H1 (cell line): ENCODE results near the gene TWF2. TPM values are rescaled to one million over a fixed set of nuclear protein-coding genes. Genes with fewer than 3 reads are reported as not detected.
A peak's percentile ranks its signal among the peaks of the same experiment; 100 is the strongest.

ENCODE experiments used
- CTCF ChIA-PET: fragments of 300-600 bp; sonication (Branson Sonifier 250); formaldehyde crosslinking; loops from one replicate; lab custom pipeline; 2021; ENCODE audit not compliant: partially characterized antibody; lab: Charles Lee
- POLR2A ChIA-PET: fragments of 300-600 bp; sonication (Branson Sonifier 250); formaldehyde crosslinking; loops from one replicate; lab custom pipeline; 2021; ENCODE audit warnings: inconsistent platforms; ENCODE audit not compliant: partially characterized antibody; lab: Charles Lee
- DNase-seq, 2 experiments: peaks; one replicate each; pipeline versions ENCODE4 v3.0.0 to v3.0.0-alpha.2; 2010 to 2022; ENCODE audit warnings: low spot score in 2 of 2, low read depth in 1 of 2, mixed read lengths in 1 of 2
- FAIRE-seq: peaks from 2 replicates; lab custom pipeline; 2011; peaks lifted over from hg19 to GRCh38; lab: Jason Lieb, UNC
- H2AFZ ChIP-seq: 2 replicates; pipeline ENCODE4 v1.8.1; 2012; ENCODE audit warnings: low read length, inconsistent platforms
- H2AK5ac ChIP-seq: 2 replicates; pipeline ENCODE4 v1.6.1; 2013; ENCODE audit warnings: low read depth, low read length
- H2BK120ac ChIP-seq: replicated peaks from 2 replicates; pipeline ENCODE3; 2013; ENCODE audit warnings: low read depth, low read length, inconsistent platforms
- H2BK12ac ChIP-seq: 2 replicates; pipeline ENCODE4 v1.6.1; 2013; ENCODE audit warnings: low read depth, low read length
- H2BK15ac ChIP-seq: 2 replicates; pipeline ENCODE4 v1.6.1; 2013; ENCODE audit warnings: low read length
- H2BK20ac ChIP-seq: 2 replicates; pipeline ENCODE4 v1.6.1; 2013; ENCODE audit warnings: low read length
- H2BK5ac ChIP-seq: 2 replicates; pipeline ENCODE4 v1.6.1; 2013; ENCODE audit warnings: low read depth, low read length
- H3K14ac ChIP-seq: 2 replicates; pipeline ENCODE4 v1.6.1; 2013; ENCODE audit warnings: inconsistent platforms; ENCODE audit not compliant: insufficient read length
- H3K18ac ChIP-seq: 2 replicates; pipeline ENCODE4 v1.6.1; 2013; ENCODE audit warnings: low read length; ENCODE audit errors: extremely low read depth
- H3K23ac ChIP-seq: 2 replicates; pipeline ENCODE4 v1.6.1; 2013; ENCODE audit warnings: inconsistent platforms; ENCODE audit not compliant: insufficient read length
- H3K23me2 ChIP-seq: 2 replicates; pipeline ENCODE4 v1.6.1; 2013; ENCODE audit warnings: low read depth, low read length
- H3K27ac ChIP-seq: 2 replicates; pipeline ENCODE4 v1.6.1; 2011; ENCODE audit warnings: low read depth, low read length, inconsistent platforms
- H3K27me3 ChIP-seq, 4 experiments: replicated peaks in 1 of 4; 1 replicate in 1 of 4; 2 replicates in 3 of 4; pipeline versions ENCODE4 v1.6.1 to v1.8.1; 2011 to 2013; ENCODE audit warnings: low read length in 3 of 4, mild to moderate bottlenecking in 3 of 4, inconsistent platforms in 2 of 4, mixed read lengths in 2 of 4, moderate library complexity in 1 of 4; ENCODE audit not compliant: control insufficient read depth in 3 of 4, insufficient read depth in 3 of 4; ENCODE audit errors: extremely low read depth in 1 of 4
- H3K36me3 ChIP-seq, 4 experiments: 2 replicates each; pipeline versions ENCODE4 v1.6.1 to v1.8.1; 2011 to 2013; ENCODE audit warnings: mild to moderate bottlenecking in 4 of 4, low read length in 3 of 4, moderate library complexity in 2 of 4, control low read depth in 1 of 4, inconsistent platforms in 1 of 4; ENCODE audit not compliant: insufficient read depth in 4 of 4, control insufficient read depth in 2 of 4
- H3K4ac ChIP-seq: replicated peaks from 2 replicates; pipeline ENCODE3; 2013; ENCODE audit warnings: low read length, low read depth, mixed read lengths, inconsistent platforms; ENCODE audit not compliant: insufficient read length
- H3K4me1 ChIP-seq, 4 experiments: replicated peaks in 1 of 4; 1 replicate in 1 of 4; 2 replicates in 3 of 4; pipeline versions ENCODE4 v1.6.1 to v1.8.1; 2011 to 2013; ENCODE audit warnings: low read length in 3 of 4, inconsistent platforms in 2 of 4, mixed read lengths in 1 of 4; ENCODE audit not compliant: insufficient read depth in 4 of 4, control insufficient read depth in 3 of 4
- H3K4me2 ChIP-seq, 2 experiments: 2 replicates each; pipeline versions ENCODE4 v1.6.1 to v1.8.1; 2011 to 2013; ENCODE audit warnings: low read depth in 2 of 2, low read length in 2 of 2, control low read depth in 1 of 2, inconsistent platforms in 1 of 2, mild to moderate bottlenecking in 1 of 2; ENCODE audit not compliant: insufficient read depth in 1 of 2
- H3K4me3 ChIP-seq, 4 experiments: fragments of 200-600, 300-600 bp in 1 of 4; sonication (generic), shearing (Covaris generic), sonication (Bioruptor Twin) in 1 of 4; 2 replicates each; pipeline versions ENCODE4 v1.5.1 to v1.8.1; 2011 to 2016; ENCODE audit warnings: low read length in 4 of 4, low read depth in 3 of 4, control low read depth in 2 of 4, inconsistent platforms in 2 of 4, mild to moderate bottlenecking in 2 of 4, mixed read lengths in 1 of 4, moderate library complexity in 1 of 4; ENCODE audit not compliant: insufficient read depth in 2 of 4; ENCODE audit errors: extremely low read depth in 1 of 4
- H3K56ac ChIP-seq: replicated peaks from 2 replicates; pipeline ENCODE3; 2013; ENCODE audit warnings: low read depth, mild to moderate bottlenecking, mixed read lengths, low read length, inconsistent platforms; ENCODE audit not compliant: insufficient read length
- H3K79me1 ChIP-seq: 2 replicates; pipeline ENCODE4 v1.6.1; 2013; ENCODE audit warnings: low read depth, low read length, control low read depth
- H3K79me2 ChIP-seq, 2 experiments: 2 replicates each; pipeline versions ENCODE4 v1.6.1 to v1.8.1; 2012 to 2013; ENCODE audit warnings: low read length in 2 of 2, mild to moderate bottlenecking in 2 of 2, inconsistent platforms in 1 of 2; ENCODE audit not compliant: insufficient read depth in 2 of 2, control insufficient read depth in 1 of 2
- H3K9ac ChIP-seq, 4 experiments: replicated peaks in 1 of 4; 1 replicate in 1 of 4; 2 replicates in 3 of 4; pipeline versions ENCODE4 v1.6.1 to v1.8.1; 2011 to 2013; ENCODE audit warnings: low read depth in 3 of 4, low read length in 3 of 4, control low read depth in 2 of 4, mild to moderate bottlenecking in 2 of 4, moderate library complexity in 2 of 4, inconsistent platforms in 1 of 4; ENCODE audit errors: extremely low read depth in 1 of 4
- H3K9me3 ChIP-seq, 2 experiments: 2 replicates each; pipeline versions ENCODE4 v1.6.1 to v1.8.1; 2012 to 2013; ENCODE audit warnings: mild to moderate bottlenecking in 2 of 2, moderate library complexity in 2 of 2, control low read depth in 1 of 2, inconsistent platforms in 1 of 2, low read depth in 1 of 2, low read length in 1 of 2, mixed read lengths in 1 of 2; ENCODE audit not compliant: insufficient read depth in 2 of 2
- H4K20me1 ChIP-seq, 2 experiments: replicated peaks in 1 of 2; 2 replicates each; pipeline versions ENCODE3 to v1.8.1; 2011 to 2013; ENCODE audit warnings: inconsistent platforms in 2 of 2, low read length in 2 of 2, mild to moderate bottlenecking in 1 of 2; ENCODE audit not compliant: insufficient read depth in 2 of 2, control insufficient read depth in 1 of 2
- H4K5ac ChIP-seq: 2 replicates; pipeline ENCODE4 v1.6.1; 2013; ENCODE audit warnings: low read length, low read depth, mixed read lengths, inconsistent platforms; ENCODE audit not compliant: insufficient read length
- H4K8ac ChIP-seq: 2 replicates; pipeline ENCODE4 v1.8.0; 2013; ENCODE audit warnings: mild to moderate bottlenecking, moderate library complexity, low read length, inconsistent platforms; ENCODE audit not compliant: insufficient read depth; ENCODE audit errors: extremely low read depth
- H4K91ac ChIP-seq: replicated peaks from 2 replicates; pipeline ENCODE3; 2013; ENCODE audit warnings: low read length, mixed read lengths, inconsistent platforms; ENCODE audit not compliant: insufficient read length
- CHD1 ChIP-seq: IDR thresholded peaks from 2 replicates; pipeline ENCODE4 v1.6.1; 2012; ENCODE audit warnings: low read depth, low read length, improper control_type of control experiment
- CTCF ChIP-seq, 3 experiments: IDR thresholded peaks; 1 replicate in 2 of 3; 2 replicates in 1 of 3; pipeline versions ENCODE4 v1.5.1 to v1.6.1; 2011; ENCODE audit warnings: low read length in 3 of 3, mild to moderate bottlenecking in 3 of 3, inconsistent platforms in 2 of 3, low read depth in 1 of 3, moderate library complexity in 1 of 3; ENCODE audit not compliant: insufficient read depth in 1 of 3; ENCODE audit errors: control extremely low read depth in 1 of 3
- EP300 ChIP-seq, 2 experiments: IDR thresholded peaks; 1 replicate in 1 of 2; 2 replicates in 1 of 2; pipeline ENCODE4 v1.6.1; 2011 to 2012; ENCODE audit warnings: low read depth in 2 of 2, low read length in 2 of 2, mild to moderate bottlenecking in 2 of 2, borderline replicate concordance in 1 of 2, inconsistent platforms in 1 of 2, moderate library complexity in 1 of 2
- HDAC6 ChIP-seq: IDR thresholded peaks from one replicate; pipeline ENCODE4 v1.7.1; 2012; ENCODE audit warnings: low read depth, mild to moderate bottlenecking, inconsistent platforms, low read length, moderate library complexity
- POLR2AphosphoS5 ChIP-seq: IDR thresholded peaks from 2 replicates; pipeline ENCODE4 v1.6.1; 2011; ENCODE audit warnings: low read depth, low read length
- WGBS, 2 experiments: shearing (Covaris generic) in 1 of 2; methylation state at CpG; one replicate each; pipeline versions ENCODE4 v1.1.6 to v1.1.7; 2013 to 2015; ENCODE audit warnings: low lambda C conversion rate in 2 of 2, mixed read lengths in 2 of 2, inconsistent platforms in 1 of 2, low coverage in 1 of 2, missing lambda C conversion rate in 1 of 2; ENCODE audit not compliant: insufficient replicate concordance in 2 of 2, insufficient coverage in 1 of 2, insufficient read length in 1 of 2; ENCODE audit errors: extremely low coverage in 1 of 2, missing lambda C conversion rate in 1 of 2; 5-methylcytosine and 5-hydroxymethylcytosine counted together
- polyA plus RNA-seq, 7 experiments: library from polyadenylated mRNA; depleted of rRNA in 3 of 7; stranded (reverse) in 5 of 7; unstranded in 2 of 7; fragments of >200 nt in 5 of 7; fragments of 200-250 nt in 2 of 7; gene quantifications; 1 replicate in 5 of 7; 2 replicates in 1 of 7; 4 replicates in 1 of 7; pipeline versions ENCODE4 v1.2.1 to v1.2.3, GENCODE V29; 2011 to 2013; ENCODE audit warnings: missing spikeins in 2 of 7, mixed read lengths in 2 of 7
- total RNA-seq: library from RNA; stranded (reverse); fragmentation: NEBNext Ultra II Directional; extraction: Animal tissue kit (Norgen Biotek cat#: 25700); gene quantifications from 2 replicates; pipeline ENCODE4 v1.2.1, GENCODE V29; 2021

Gene TWF2
- total and polyA plus RNA-seq, 2 of the 8 experiments (the other 6 are each of a cell fraction or from before 2014, with no cell fraction given): 65.2 to 90.4 TPM

- H3K4me2 ChIP-seq: no peak overlapping the region
- peaks cover 4% of the 10 kb centered on the region for H3K79me1 ChIP-seq
- H4K5ac ChIP-seq: no peak overlapping the region
- no peak for TF ChIP-seq HDAC6
- peak in 1 of 3 experiments; percentile 25; a peak in 1 of 4 replicates for TF ChIP-seq CTCF (IDR thresholded peaks at IDR 0.05; ENCODE audit: control extremely low read depth in 1 of 3, insufficient read depth in 1 of 3, low read depth in 1 of 3, low read length in 3 of 3)
- no peak for TF ChIP-seq CHD1
- no peak for TF ChIP-seq EP300 (IDR thresholded peaks at IDR 0.05; ENCODE audit: borderline replicate concordance in 1 of 2, low read depth in 2 of 2, low read length in 2 of 2)
- TF ChIP-seq POLR2AphosphoS5: no peak
- H3K23me2 ChIP-seq: no peaks in the 10 kb centered on the region; the same call in 1 of the 2 replicates
- no peak overlapping the region for H2BK5ac ChIP-seq
- H2BK120ac ChIP-seq: no peak overlapping the region
- 90% methylated on average over 6 of the region's 6 CpGs; no CpG with 5 or more reads in 1 of the 2 experiments for WGBS, 2 experiments
- no peak overlapping the region for H3K27ac ChIP-seq
- H2BK20ac ChIP-seq: no peak overlapping the region
- H3K9me3 ChIP-seq: no peaks in the 10 kb centered on the region
- H3K4ac ChIP-seq: no peak overlapping the region
- no peak overlapping the region for H3K14ac ChIP-seq
- peaks cover 32 to 81% (median 68%) of the 10 kb centered on the region in 4 experiments for H3K36me3 ChIP-seq
- peaks cover 6 to 11% of the 10 kb centered on the region in 2 experiments for H4K20me1 ChIP-seq
- no peak overlapping the region for H3K23ac ChIP-seq
- no peak overlapping the region for H3K18ac ChIP-seq
- no peaks in the 10 kb centered on the region for H3K27me3 ChIP-seq
- no peak overlapping the region for H4K91ac ChIP-seq
- no peak overlapping the region for H4K8ac ChIP-seq
- FAIRE-seq: no peak
- H2AK5ac ChIP-seq: no peak overlapping the region
- no peak overlapping the region for H3K56ac ChIP-seq
- CTCF ChIA-PET: interaction anchor here (1.0 to 1.3 kb wide), 2 partner anchors 30 to 33 kb away, joined by 3 to 5 read pairs; no protein-coding TSS in a partner anchor
- no peak overlapping the region for H3K4me3 ChIP-seq
- H2BK12ac ChIP-seq: no peak overlapping the region
- H3K4me1 ChIP-seq: no peaks in the 10 kb centered on the region
- DNase-seq: no peak
- peaks cover 0 to 45% of the 10 kb centered on the region in 2 experiments; a peak in 2 of 4 replicates for H3K79me2 ChIP-seq
- H3K9ac ChIP-seq: no peak overlapping the region
- no peak overlapping the region for H2AFZ ChIP-seq
- no peak overlapping the region for H2BK15ac ChIP-seq
- POLR2A ChIA-PET: interaction anchor here (0.6 to 1.9 kb wide), 2 partner anchors 13 to 99 kb away, joined by 3 to 6 read pairs; partner anchors contain the start of gene WDR82
Observed at GRCh38 chr3:52265387-52265786, 26.4 kb upstream of the TWF2 start.
